GM12892 (cell line): ENCODE data around the gene ECE1.

ENCODE experiments used
- POLR2A ChIP-seq: IDR thresholded peaks from 2 replicates; pipeline ENCODE4 v1.6.1; 2011; ENCODE audit warnings: low read depth, low read length, control low read depth
- POLR2AphosphoS5 ChIP-seq: IDR thresholded peaks from 2 replicates; pipeline ENCODE4 v1.6.1; 2011; ENCODE audit warnings: low read depth, low read length, control low read depth
- TAF1 ChIP-seq: IDR thresholded peaks from 2 replicates; pipeline ENCODE4 v1.6.1; 2011; ENCODE audit warnings: low read depth, mild to moderate bottlenecking, control low read depth, low read length, borderline replicate concordance

- TF ChIP-seq POLR2A, result no peak
- no peak for TF ChIP-seq POLR2AphosphoS5
- no peak for TF ChIP-seq TAF1
Measured at GRCh38 chr1:21264898-21265297, 25.4 kb downstream of the ECE1 start.
